Keratinocyte (primary cell): ENCODE data around the gene PITPNC1.

Experiments used
- CTCF ChIP-seq, 3 experiments: IDR thresholded peaks in 1 of 3; conservative IDR thresholded peaks in 1 of 3; optimal IDR thresholded peaks in 1 of 3; 2 replicates in 2 of 3; 3 replicates in 1 of 3; pipeline versions ENCODE3 to v1.5.1; 2011; ENCODE audit warnings: low read length in 3 of 3, mild to moderate bottlenecking in 3 of 3, moderate library complexity in 2 of 3, control low read depth in 1 of 3, inconsistent platforms in 1 of 3; ENCODE audit not compliant: insufficient read depth in 2 of 3; ENCODE audit errors: extremely low read depth in 1 of 3
- EZH2 ChIP-seq: IDR thresholded peaks from one replicate; pipeline ENCODE4 v1.6.1; 2012; ENCODE audit warnings: inconsistent platforms, mild to moderate bottlenecking, low read length, moderate library complexity

- TF ChIP-seq CTCF (optimal IDR thresholded peaks at IDR 0.05 in 1 of 3, IDR thresholded peaks at IDR 0.05 in 1 of 3, conservative IDR thresholded peaks at IDR 0.05 in 1 of 3; ENCODE audit: extremely low read depth in 1 of 3, insufficient read depth in 2 of 3, low read length in 3 of 3) (no peak), EZH2 (no peak)
Measured at GRCh38 chr17:67509390-67510287, 132.6 kb downstream of the PITPNC1 start.
